IMR-90 (cell line): ENCODE data around the gene ZFPL1. TPM values are rescaled to one million over a fixed set of nuclear protein-coding genes. Genes with fewer than 3 reads are reported as not detected.

Experiments
- ATAC-seq: fragments of 200-7000 bp; cut with Tn5 transposase; 2 replicates; pipeline ENCODE4 v1.9.1; 2020; ENCODE audit warnings: low read depth, mild to moderate bottlenecking, moderate library complexity
- BruUV-seq: library from RNA; stranded (reverse); fragments of 400-500 nt; replicated peaks from 2 replicates; lab custom pipeline; 2021; lab: Mats Ljungman, UMichigan
- CTCF ChIA-PET: fragments of 300-600 bp; formaldehyde crosslinking; extraction: SDS; loops from one replicate; lab custom pipeline; 2021; ENCODE audit warnings: antibody characterized with exemption; lab: Yijun Ruan, JAX
- POLR2A ChIA-PET: fragments of 300-600 bp; sonication (Branson Sonifier 250); formaldehyde crosslinking; loops from one replicate; lab custom pipeline; 2022; ENCODE audit warnings: antibody characterized with exemption; ENCODE audit not compliant: unreplicated experiment; lab: Charles Lee
- DNase-seq: peaks from one replicate; pipeline ENCODE4 v3.0.0; 2013
- H2AFZ ChIP-seq: replicated peaks from 2 replicates; pipeline ENCODE3; 2013; ENCODE audit warnings: low read length, mild to moderate bottlenecking; ENCODE audit not compliant: poor library complexity
- H2AK5ac ChIP-seq: 2 replicates; pipeline ENCODE4 v1.6.1; 2013; ENCODE audit warnings: low read depth, low read length, inconsistent platforms
- H2AK9ac ChIP-seq: replicated peaks from 2 replicates; pipeline ENCODE3; 2013; ENCODE audit warnings: mild to moderate bottlenecking, low read depth, low read length, moderate library complexity; ENCODE audit not compliant: poor library complexity
- H2BK120ac ChIP-seq: 2 replicates; pipeline ENCODE4 v1.6.1; 2013; ENCODE audit warnings: low read depth, low read length, inconsistent platforms
- H2BK15ac ChIP-seq: 3 replicates; pipeline ENCODE4 v1.6.1; 2013; ENCODE audit warnings: low read depth, low read length, inconsistent platforms
- H2BK20ac ChIP-seq: 2 replicates; pipeline ENCODE4 v1.6.1; 2013; ENCODE audit warnings: low read depth, mild to moderate bottlenecking, inconsistent platforms, low read length, moderate library complexity
- H2BK5ac ChIP-seq: 2 replicates; pipeline ENCODE4 v1.6.1; 2013; ENCODE audit warnings: mild to moderate bottlenecking, low read depth, low read length, inconsistent platforms; ENCODE audit not compliant: poor library complexity, severe bottlenecking
- H3K14ac ChIP-seq: replicated peaks from 2 replicates; pipeline ENCODE4 v1.6.1; 2013; ENCODE audit warnings: low read depth, low read length, inconsistent platforms
- H3K18ac ChIP-seq: 2 replicates; pipeline ENCODE4 v1.6.1; 2013; ENCODE audit warnings: low read depth, low read length, control low read depth
- H3K23ac ChIP-seq: 2 replicates; pipeline ENCODE4 v1.6.1; 2013; ENCODE audit warnings: low read depth, low read length, inconsistent platforms
- H3K27ac ChIP-seq: 2 replicates; pipeline ENCODE4 v1.5.1; 2013; ENCODE audit warnings: mild to moderate bottlenecking, control low read depth, low read length; ENCODE audit not compliant: insufficient read depth
- H3K27me3 ChIP-seq: 2 replicates; pipeline ENCODE4 v1.6.1; 2013; ENCODE audit warnings: low read length; ENCODE audit not compliant: control insufficient read depth, insufficient read depth
- H3K36me3 ChIP-seq: 2 replicates; pipeline ENCODE4 v1.6.1; 2013; ENCODE audit warnings: low read length, mixed read lengths; ENCODE audit not compliant: control insufficient read depth, insufficient read depth
- H3K4ac ChIP-seq: 2 replicates; pipeline ENCODE4 v1.6.1; 2013; ENCODE audit warnings: low read depth, low read length, inconsistent platforms
- H3K4me1 ChIP-seq: 2 replicates; pipeline ENCODE4 v1.6.1; 2013; ENCODE audit warnings: low read length, mixed read lengths; ENCODE audit not compliant: control insufficient read depth, insufficient read depth
- H3K4me2 ChIP-seq: 2 replicates; pipeline ENCODE4 v1.6.1; 2013; ENCODE audit warnings: low read depth, mild to moderate bottlenecking, control low read depth, low read length, moderate library complexity
- H3K4me3 ChIP-seq: 2 replicates; pipeline ENCODE4 v1.5.1; 2013; ENCODE audit warnings: low read depth, mild to moderate bottlenecking, control low read depth, low read length, moderate library complexity; ENCODE audit not compliant: insufficient read depth
- H3K56ac ChIP-seq: 2 replicates; pipeline ENCODE4 v1.6.1; 2013; ENCODE audit warnings: low read length, inconsistent platforms; ENCODE audit not compliant: insufficient read depth; ENCODE audit errors: extremely low read depth
- H3K79me1 ChIP-seq, 2 experiments: 2 replicates each; pipeline ENCODE4 v1.6.1; 2013; ENCODE audit warnings: low read length in 2 of 2, inconsistent platforms in 1 of 2, low read depth in 1 of 2
- H3K9ac ChIP-seq: 2 replicates; pipeline ENCODE4 v1.6.1; 2013; ENCODE audit warnings: low read depth, low read length, control low read depth
- H3K9me1 ChIP-seq: 2 replicates; pipeline ENCODE4 v1.6.1; 2013; ENCODE audit warnings: low read length, inconsistent platforms; ENCODE audit not compliant: insufficient read depth
- H3K9me3 ChIP-seq: 2 replicates; pipeline ENCODE4 v1.6.1; 2013; ENCODE audit warnings: low read length; ENCODE audit not compliant: control insufficient read depth, insufficient read depth
- H4K20me1 ChIP-seq: 2 replicates; pipeline ENCODE4 v1.6.1; 2013; ENCODE audit warnings: low read length, inconsistent platforms; ENCODE audit not compliant: insufficient read depth
- H4K5ac ChIP-seq: 2 replicates; pipeline ENCODE4 v1.6.1; 2013; ENCODE audit warnings: mild to moderate bottlenecking, low read depth, low read length, control low read depth
- H4K8ac ChIP-seq, 2 experiments: 2 replicates each; pipeline ENCODE4 v1.6.1; 2013; ENCODE audit warnings: low read depth in 2 of 2, low read length in 2 of 2, control low read depth in 1 of 2, inconsistent platforms in 1 of 2
- H4K91ac ChIP-seq: 2 replicates; pipeline ENCODE4 v1.6.1; 2013; ENCODE audit warnings: low read depth, low read length, inconsistent platforms; ENCODE audit not compliant: insufficient read depth
- BHLHE40 ChIP-seq: fragments of 150-350 bp; IDR thresholded peaks from 2 replicates; pipeline ENCODE4 v1.6.1; 2016; ENCODE audit warnings: mild to moderate bottlenecking, low read depth, low read length
- FOS ChIP-seq: fragments of 150-350 bp; IDR thresholded peaks from 2 replicates; pipeline ENCODE4 v1.6.1; 2016; ENCODE audit warnings: low read depth, low read length
- MAFK ChIP-seq: IDR thresholded peaks from 2 replicates; pipeline ENCODE4 v1.6.1; 2012; ENCODE audit warnings: low read depth, low read length, improper control_type of control experiment
- SMC3 ChIP-seq: fragments of 150-350 bp; IDR thresholded peaks from 2 replicates; pipeline ENCODE4 v1.6.1; 2016; ENCODE audit warnings: low read depth, mild to moderate bottlenecking, antibody characterized with exemption, low read length, moderate library complexity
- WGBS, 2 experiments: methylation state at CpG; one replicate each; pipeline versions ENCODE4 v1.1.5 to v1.1.7; 2013; ENCODE audit warnings: missing lambda C conversion rate in 2 of 2; ENCODE audit not compliant: insufficient read length in 1 of 2; ENCODE audit errors: extremely low coverage in 2 of 2; 5-methylcytosine and 5-hydroxymethylcytosine counted together
- dilution Hi-C: fragments of 300-500 bp; cut with HindIII; formaldehyde crosslinking; loops from one replicate; pipeline ENCODE4 v1.14.3; 2018; ENCODE audit warnings: low sequenced_read_pairs; ENCODE audit not compliant: unreplicated experiment
- in situ Hi-C: fragments of 300-500 bp; cut with MboI; formaldehyde crosslinking; loops from 3 replicates; pipeline ENCODE4 v1.14.3; 2019; ENCODE audit warnings: low sequenced_read_pairs, inconsistent platforms, mixed read lengths
- intact Hi-C: fragments of 100-400 bp; cut with micrococcal nuclease; formaldehyde crosslinking; loops from 2 replicates; pipeline ENCODE4 v1.10.0; 2022
- polyA plus RNA-seq, 3 experiments: library from polyadenylated mRNA; depleted of rRNA; stranded (reverse); fragments of >200 nt; gene quantifications; 2 replicates each; pipeline ENCODE4 v1.2.3, GENCODE V29; 2012; ENCODE audit warnings: low replicate concordance in 1 of 3
- total RNA-seq: library from RNA; depleted of rRNA; stranded (reverse); fragments of >200 nt; gene quantifications from 2 replicates; pipeline ENCODE4 v1.2.3, GENCODE V29; 2012

The ZFPL1 gene
- total and polyA plus RNA-seq, 2 of the 4 experiments (the other 2 are of a cell fraction), result 24.0 to 67.5 TPM

GRCh38 chr11:65131895-65132237 is 47.8 kb downstream of the ZFPL1 start (continued):
- TF ChIP-seq MAFK (no peak), FOS (no peak), BHLHE40 (no peak)

GRCh38 chr11:65132238-65132987 is 48.4 kb downstream of the ZFPL1 start:
- Histone ChIP-seq H2BK15ac (no peak overlapping the region), H4K5ac (no peak overlapping the region), H3K4me1 (peaks cover 6% of the 10 kb centered on the region; the same call in 1 of the 2 replicates), H3K79me1 (peaks cover 24 to 48% of the 10 kb centered on the region in 2 experiments), H3K9ac (no peak overlapping the region), H2AFZ (peak overlapping the region; percentile 26), H3K27ac (no peak overlapping the region), H3K36me3 (peaks cover 52% of the 10 kb centered on the region), H3K4me3 (no peak overlapping the region), H3K56ac (no peak overlapping the region), H3K14ac (no peak overlapping the region), H2BK20ac (no peak overlapping the region), H3K27me3 (no peaks in the 10 kb centered on the region), H4K8ac (no peak overlapping the region), H3K23ac (no peak overlapping the region), H2BK120ac (no peak overlapping the region), H2AK5ac (no peak overlapping the region), H3K4me2 (no peak overlapping the region), H2AK9ac (peak overlapping the region; percentile 77), H4K91ac (no peak overlapping the region), H2BK5ac (no peak overlapping the region), H3K18ac (no peak overlapping the region), H4K20me1 (peaks cover 28% of the 10 kb centered on the region), H3K9me3 (no peaks in the 10 kb centered on the region), H3K4ac (no peak overlapping the region), H3K9me1 (peaks cover 21% of the 10 kb centered on the region)
- in situ Hi-C loops (no loop called here), dilution Hi-C loops (no loop called here), intact Hi-C loops (no loop called here)
- ChIA-PET POLR2A (interaction anchor here (1.0 kb wide), 1 partner anchor 11 kb away, joined by 3 read pairs; the partner anchor contains the start of genes FAU and MRPL49), CTCF (interaction anchor here (0.5 kb wide), 1 partner anchor 253 kb away, joined by 3 read pairs; no protein-coding TSS in a partner anchor)
- no peak for DNase-seq
- WGBS, 2 experiments, result no CpG with 5 or more reads among the region's 10 CpGs
- TF ChIP-seq BHLHE40 (no peak), SMC3 (no peak), FOS (no peak)
- no TSS peak for BruUV-seq
- no peak for ATAC-seq
